SHP77 (cell line): ENCODE data around the gene C1orf146.
A peak's percentile ranks its signal among the peaks of the same experiment; 100 is the strongest.
"Not testable (repeated sequence)": the region's sequence is repeated elsewhere in the genome, so short reads cannot be mapped to it uniquely, and the experiment has no call there.

Experiments used
- DNase-seq, 2 experiments: peaks; one replicate each; lab custom pipeline; 2025; lab: John Stamatoyannopoulos, UW

The C1orf146 gene, protein sequence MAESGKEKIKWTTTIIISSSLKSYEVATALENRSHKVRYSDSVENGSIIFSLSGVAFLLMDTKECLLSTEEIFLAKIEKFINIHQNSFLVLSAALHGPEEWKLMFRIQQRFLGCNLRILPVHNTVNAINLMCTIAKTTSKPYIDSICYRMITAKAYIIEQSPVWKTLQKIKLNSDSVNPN

DNA sequence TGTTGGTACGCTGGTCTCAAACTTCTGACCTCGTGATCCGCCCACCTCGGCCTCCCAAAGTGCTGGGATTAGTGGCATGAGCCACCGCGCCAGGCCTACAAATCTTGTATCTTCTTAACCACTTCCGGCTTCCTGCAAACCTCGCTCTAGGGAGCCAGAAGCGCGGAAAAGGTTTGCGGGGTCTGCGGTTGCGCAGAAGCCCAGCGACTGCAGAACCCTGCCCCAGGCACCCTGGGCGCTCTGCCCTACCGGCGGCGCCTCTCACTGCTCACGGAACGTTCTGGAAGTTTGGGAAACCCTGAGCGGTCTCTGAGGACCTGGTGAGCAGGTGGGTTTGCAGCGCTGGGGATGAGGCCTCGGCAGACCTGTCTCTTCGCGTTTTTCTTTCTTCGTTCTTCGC is at the start of gene C1orf146:
TSS of gene C1orf146 (plus strand) at position 195 of the 400 bp plus-strand sequence. CDS start 13,506 bp downstream, outside the sequence.
- no peak for DNase-seq

DNA sequence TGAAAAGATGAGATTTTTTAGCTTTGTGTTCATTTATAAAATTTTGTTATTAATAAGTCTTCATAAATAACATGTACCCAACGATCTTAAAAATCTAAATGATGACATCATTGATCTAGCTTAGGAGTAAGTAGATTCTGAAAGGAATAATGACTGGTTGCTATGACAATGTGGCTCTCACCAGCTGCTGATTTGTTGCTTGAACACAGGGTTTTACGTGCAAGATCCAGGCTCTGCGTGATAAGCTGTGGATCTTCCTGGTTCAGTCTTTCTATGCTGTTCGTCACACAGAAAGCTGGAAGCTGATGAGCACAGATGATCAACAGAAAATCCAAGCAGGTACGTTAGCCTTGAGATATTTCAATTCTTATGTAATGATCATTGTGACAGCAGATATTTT is 49.1 kb upstream of the C1orf146 start:
- DNase-seq = peak; percentile 62 to 77

DNA sequence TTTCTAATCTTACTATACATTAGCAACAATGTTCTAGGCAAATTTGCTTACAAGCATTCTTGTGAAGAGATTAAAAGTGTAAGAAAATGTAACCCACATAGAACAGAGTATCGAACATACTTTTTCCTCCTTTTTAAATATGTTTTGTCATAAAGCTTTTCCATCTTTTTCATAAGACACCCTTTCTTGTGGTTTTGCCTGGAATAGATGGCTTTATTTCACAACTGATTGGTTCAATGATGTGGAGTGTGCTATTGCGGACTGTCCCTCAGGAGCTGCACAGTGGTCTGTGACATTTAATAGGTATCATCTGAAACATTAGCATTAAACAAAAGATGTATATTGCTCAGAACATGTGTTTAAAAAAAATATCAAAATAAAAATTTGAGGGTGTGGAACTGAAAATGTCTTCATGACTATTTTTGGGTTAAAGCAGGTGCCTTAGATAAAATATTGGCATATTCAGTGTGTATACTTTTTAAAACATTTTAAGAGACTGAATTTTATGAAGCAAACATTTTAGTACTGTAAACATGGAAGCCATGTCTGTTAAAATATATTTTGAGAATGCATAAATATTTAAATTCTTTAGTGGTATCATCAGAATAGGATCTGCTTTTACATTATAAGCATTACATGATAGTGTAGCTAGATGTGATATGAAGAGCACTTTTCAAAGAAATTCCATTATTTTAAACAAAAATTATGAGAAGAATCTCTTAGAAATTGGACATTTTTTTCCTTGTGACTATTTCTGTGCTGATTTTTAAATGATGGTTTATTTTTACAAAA is 48.3 kb upstream of the C1orf146 start:
- DNase-seq = peak in 1 of 2 experiments; percentile 4

DNA sequence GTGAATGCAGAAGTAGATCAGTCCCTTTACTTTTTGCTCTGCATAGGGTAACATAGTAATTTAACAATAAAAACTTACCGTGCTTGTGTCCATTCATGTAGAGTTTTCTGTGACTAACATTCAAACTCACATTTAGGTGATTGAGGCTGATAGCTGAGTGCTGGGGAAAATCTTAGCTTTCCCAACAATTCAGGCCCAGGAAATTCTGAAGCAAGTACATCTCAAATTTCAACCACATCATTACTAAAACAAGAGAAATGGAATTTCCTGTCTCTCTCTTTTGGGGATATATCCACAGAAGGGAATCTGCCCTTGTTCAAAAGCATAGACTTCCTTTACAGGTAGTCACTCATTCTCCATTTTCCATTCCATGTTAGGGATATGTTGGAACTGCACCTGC is 33.1 kb upstream of the C1orf146 start:
- no peak for DNase-seq

DNA sequence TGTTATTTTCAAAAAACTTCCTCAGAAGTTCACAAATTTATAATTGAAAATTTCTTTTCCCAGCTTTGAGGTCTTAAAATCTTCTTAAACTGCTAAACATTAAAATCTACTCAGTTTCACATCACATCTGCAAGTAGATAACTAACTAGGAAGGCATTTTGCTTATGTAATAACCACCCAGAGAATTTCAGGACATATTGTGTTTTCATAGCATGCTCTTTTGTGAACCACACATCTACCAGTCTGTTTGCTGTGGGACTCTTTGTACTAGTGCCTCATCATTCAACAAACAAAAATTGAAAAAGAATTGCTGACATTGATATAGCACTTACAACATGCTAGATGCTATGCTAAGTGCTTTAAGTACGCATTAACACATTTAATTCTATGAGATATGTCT is 31.6 kb upstream of the C1orf146 start:
- no peak for DNase-seq

DNA sequence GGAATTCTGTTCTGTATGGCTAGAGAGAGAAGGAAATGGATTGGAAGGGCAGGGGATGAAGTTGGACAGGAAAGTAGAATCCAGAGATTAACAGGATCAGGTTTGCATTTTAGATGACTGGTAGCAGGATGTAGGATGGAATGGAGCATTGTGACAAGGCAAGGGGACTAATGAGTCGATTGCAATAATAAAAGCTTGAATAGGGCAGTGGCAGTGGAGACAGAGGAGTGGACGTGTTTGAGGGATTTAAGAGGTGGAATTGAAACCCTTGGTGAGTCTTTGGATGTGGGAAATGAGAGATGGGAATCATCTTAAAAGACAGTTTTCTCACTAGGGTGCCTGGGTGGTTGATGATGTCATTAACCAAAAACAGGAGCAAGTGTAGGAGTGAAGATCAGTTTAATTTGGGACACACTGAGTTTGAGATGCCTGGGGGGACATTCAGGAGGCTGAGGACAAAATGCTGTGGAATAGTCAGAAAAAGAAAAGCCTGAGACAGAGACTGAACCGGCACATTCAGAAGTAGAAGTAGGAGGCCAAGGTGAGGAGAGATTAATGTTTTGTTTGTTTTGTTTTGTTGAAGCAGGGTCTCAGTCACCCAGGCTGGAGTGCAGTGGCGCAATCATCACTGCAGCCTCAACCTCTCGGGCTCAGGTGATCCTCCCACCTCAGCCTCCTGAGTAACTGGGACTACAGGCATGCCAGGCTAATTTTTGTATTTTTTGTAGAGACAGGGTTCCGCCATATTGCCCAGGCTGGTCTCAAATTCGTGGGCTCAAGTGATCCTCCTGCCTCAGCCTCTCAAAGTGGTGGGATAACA is 29.1 kb upstream of the C1orf146 start:
- DNase-seq = no peak

DNA sequence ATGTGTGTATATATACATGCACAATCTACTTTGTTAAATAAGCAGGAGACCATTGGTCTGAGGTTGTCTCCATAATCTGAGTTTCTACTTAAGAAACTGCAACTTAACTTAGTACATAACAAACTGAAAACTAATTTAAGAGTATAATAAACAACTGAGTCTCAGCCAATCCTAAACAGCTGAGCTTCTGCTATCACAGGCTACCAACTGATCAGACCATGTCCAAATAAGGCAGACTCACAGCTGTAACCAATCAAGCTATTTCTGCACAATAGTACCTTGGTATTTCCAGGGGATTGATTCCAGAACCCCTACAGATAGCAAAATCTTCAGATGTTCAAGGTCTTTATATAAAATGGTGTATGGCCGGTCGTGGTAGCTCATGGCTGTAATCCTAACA is 26.0 kb upstream of the C1orf146 start:
- no peak for DNase-seq

DNA sequence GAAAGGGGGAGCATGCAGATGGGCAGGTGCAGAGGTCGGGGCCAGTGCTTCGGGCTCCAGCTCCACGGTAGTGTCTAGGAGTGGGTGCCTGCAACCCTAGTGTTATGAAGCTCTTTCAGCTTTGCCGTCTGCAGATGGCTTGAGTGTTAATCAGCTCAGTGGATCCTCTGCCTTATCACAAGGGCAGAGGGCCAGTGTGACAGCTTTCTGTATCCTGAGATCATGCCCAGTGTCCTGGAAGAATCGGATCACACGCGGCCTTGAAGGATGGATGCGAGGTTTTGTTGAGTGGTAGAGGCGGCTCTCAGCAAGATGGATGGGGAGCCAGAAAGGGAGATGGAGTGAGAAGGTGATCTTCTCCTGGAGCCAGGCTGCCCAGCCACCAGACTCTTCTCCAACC is 25.5 kb upstream of the C1orf146 start:
- DNase-seq = no peak

DNA sequence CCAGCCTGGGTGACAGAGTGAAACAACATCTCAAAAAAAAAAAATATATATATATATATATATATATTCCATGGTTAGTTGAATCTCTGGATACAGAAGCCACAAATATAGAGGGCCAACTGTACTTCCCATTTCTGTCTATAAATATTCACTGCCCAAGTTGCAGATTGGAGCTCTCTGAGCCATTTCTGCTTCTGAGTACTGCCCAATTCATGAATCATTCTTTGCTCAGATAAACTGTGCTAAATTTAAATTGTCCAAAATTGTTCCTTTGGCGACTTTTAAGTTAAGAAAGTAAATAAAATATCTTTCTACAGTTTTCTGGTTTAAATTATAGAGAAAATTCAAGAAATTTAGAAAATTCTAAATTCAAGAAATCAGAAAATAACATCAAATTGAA is 23.2 kb upstream of the C1orf146 start:
- DNase-seq = no peak

DNA sequence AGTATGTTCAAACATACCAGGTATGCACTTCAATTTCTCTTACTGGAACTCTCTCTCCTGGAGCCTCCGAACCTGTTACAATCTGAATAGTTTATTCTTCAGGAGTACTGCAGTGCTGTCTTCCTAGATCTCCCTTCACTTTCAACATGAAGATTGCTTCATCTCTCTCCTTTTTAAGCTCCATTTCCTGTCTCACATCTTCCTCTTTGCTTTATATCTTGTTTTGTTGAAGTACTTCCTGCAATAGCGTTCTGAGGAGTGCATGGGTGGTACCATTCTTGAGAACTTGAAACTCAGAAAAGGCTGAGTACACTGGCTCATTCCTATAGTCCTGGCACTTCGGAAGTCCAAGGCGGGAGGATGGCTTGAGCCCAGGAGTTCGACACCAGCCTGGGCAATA is 15.7 kb upstream of the C1orf146 start:
- DNase-seq = no peak

DNA sequence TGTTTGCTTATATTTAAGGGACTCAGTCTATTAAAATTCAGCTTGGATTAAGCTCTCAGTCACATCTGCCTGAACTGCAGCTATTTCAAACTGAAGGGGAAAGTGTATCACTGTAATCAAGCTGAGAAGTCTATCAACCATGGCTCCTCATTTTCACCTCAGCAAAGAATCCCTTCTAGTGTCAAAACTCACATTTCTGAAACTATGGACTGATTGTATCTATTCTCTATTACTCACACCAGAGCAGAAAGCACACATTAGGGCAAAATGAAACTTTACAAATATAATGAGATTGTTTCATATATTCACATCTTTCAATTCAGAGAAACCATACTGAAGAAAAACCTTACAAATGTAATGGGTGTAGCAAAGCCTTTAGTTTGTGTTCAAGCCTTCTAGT is 14.6 kb upstream of the C1orf146 start:
- no peak for DNase-seq

DNA sequence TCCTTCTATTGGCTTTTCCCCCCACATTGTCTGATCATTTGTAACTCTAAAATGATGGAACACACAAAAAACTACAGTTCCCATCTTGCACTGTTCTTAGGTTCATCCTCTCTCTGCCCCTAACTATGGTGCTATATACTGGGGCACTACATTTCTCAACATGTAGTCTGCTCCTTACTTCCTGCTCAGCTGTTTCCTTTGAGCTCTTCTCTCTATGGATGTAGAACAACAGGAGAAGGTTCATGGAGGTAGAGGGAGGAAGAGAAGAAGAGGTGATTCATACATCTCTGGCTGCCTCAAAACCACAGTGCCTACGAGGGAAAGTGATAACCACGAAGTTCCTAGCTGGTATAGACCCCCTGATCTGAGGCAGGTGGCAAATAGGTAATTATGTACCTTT is 7.0 kb upstream of the C1orf146 start:
- no peak for DNase-seq

DNA sequence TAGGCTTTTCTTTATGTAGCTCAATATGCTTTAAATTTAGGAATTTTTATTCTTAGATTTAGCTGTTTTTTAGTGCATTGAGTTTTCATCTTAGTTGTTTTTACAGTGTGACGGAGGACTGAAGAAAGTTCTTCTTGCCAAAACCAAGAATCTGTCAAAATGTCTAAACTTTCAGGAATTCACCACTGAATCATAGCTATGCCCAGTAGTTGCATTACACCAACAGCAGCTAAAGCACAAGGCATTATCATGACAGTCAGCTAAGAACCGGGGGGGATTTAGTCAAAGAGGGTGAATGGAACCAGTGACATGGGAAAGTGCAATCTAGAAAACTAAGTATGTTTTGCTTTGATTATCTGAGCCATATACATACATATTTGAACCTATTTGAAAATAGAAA is 6.5 kb upstream of the C1orf146 start:
- no peak for DNase-seq

DNA sequence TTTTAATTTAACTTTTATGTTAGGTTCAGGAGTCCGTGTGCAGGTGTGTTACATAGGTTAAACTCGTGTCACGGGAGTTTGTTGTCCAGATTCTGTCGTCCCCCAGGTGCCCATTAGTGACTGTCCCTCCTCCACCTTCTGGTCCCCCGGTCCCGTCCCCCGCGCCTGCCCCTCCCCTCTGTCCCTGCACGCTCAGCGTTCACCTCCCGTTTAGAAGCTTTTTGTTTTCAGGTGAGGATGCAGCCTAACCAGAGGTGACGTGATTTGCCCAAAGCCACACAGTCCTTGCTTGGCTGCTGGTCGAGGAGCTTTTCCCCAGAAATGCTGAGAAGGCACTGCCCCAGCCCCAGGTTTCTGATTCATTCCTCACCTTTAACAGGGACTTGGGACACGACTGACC is 844 bp downstream of the C1orf146 start:
- DNase-seq = no peak

DNA sequence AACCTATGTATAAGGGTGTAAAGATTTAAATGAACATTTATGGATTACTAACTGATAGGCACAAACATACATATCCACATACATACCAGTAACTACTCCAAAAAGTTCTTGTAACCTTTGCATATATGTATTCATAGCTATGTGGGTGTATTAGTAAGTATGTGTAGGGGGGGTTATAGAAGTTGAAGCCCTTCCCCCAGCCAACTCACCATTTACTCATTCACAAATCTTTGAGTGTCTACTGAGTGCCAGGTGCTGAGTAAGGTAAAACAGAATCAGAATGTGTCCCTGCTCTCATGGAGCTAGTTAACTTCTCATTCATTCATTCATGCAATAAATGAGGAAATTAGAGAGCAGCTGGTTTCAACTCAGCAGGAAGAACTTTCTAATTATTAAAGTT is 1.3 kb downstream of the C1orf146 start:
- DNase-seq = no peak

DNA sequence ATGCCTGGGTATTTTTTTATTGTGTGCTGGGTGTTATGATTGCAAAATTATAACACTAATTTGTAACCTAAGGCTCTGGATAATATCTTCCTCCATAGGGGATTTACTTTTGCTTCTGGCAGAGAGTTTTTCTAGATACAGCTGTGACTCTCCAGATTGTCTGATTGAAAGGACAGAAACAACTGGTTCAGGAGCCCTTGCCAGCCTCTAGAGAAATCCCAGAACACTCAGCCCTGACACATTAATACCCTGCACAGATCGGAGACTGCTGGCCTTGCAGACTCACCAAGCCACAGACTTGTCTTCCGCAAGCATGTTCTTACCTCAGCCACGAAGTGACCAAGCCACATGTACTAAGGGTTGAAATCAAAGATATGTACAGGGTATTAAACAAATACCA is 10.7 kb downstream of the C1orf146 start:
- DNase-seq = no peak

DNA sequence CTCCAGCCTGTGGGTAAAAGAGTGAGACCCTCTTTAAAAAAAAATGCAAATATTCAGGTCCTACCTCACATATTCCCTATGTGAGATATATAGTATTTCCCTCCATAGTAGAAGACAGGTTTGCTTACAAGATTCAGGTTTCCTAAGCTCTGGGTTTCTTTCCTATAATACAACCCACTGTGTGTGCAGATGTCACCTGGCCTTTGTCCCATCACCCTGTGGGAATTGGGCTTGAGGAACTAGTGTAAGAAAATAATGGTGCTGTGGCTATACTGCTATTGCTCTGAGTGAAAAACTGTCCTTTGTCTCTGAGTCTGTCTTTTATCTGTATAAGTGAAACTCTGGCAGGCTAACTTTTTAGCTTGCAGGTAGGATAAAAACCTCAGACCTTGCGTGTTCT is 13.0 kb downstream of the C1orf146 start:
- no peak for DNase-seq

DNA sequence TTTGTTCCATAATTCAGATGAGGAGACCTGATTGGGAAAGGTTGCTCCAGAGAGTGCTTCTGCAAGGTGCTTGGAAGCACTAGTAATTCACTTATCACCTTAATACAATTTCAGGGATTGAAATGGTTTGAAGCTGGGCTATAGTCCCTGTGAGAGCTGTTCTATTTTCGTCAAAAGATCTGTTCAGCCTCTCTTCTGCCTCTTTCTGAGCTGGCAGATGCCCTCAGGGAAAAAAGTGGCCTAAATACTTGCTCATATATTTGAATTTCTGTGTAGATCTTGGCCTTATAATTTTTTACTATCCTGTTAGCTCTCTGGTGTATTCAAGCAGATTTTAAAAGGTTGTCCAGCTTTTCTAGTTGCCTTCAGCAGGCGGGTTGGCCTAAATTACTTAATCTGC is 22.3 kb downstream of the C1orf146 start:
- no peak for DNase-seq

DNA sequence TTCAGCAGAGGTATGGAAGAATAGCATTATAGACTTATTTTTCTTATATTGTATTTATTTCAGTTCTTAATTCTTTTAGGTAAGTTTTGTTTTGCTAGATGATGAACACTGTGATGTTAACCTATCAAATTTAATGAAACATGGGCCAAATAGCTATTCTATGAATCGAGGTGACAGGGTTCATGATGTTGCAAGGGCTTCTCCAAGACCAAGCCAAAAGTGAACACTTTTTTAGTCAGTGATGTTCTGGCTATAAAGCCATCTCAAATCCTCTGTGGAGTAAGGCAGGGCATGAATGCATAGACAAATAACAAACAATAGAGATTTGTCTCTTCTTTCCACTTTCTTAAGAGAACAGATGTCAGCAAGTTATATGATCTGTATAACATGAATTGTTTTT is 26.7 kb downstream of the C1orf146 start:
- DNase-seq = no peak

DNA sequence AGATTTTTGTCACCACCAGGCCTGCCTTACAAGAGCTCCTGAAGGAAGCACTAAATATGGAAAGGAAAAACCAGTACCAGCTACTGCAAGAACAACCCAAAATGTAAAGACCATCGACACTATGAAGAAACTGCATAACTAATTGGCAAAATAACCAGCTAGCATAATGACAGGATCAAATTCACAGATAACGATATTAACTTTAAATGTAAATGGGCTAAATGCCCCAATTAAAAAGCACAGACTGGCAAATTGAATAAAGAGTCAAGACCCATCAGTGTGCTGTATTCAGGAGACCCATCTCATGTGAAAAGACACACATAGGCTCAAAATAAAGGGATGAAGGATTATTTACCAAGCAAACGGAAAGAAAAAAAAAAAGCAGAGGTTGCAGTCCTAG is 37.0 kb downstream of the C1orf146 start:
- not testable (repeated sequence) for DNase-seq

DNA sequence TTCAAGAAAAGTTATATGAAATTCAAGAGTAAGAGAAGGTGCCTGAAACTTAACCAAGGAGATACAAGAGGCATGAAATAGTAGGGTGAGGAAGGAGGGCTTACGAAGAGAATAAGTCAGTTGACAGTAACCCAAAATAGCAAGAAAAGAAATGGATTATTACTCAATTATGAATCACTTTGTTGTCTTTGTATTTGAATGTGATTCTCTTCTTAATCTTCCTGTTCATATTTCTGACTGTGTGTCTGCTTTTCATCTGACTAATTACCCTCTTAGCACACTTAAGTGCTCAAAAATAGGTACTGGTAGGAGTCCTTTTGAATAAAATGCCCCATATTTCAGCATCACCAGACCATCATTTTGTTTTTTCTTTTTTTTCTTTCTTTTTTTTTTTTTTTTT is 41.6 kb downstream of the C1orf146 start:
- DNase-seq = no peak

DNA sequence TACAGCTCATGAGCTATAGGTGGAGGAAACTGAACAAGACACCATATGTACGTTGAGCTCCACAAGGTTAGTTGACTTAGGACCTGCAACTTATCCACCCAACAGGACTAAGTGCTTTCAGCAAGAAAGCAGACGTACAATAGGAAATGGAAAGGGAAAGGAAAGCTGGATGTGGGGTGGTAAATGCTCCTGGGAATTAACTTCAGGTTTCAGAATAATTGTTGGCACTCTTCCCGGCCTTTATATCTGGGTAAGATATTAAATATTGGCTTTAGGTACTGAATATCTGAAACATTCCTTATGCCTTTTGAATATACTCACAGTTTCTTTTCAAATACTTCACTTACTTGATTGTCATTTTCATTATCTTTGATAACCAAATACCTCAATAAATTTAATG is 44.8 kb downstream of the C1orf146 start:
- DNase-seq = no peak

DNA sequence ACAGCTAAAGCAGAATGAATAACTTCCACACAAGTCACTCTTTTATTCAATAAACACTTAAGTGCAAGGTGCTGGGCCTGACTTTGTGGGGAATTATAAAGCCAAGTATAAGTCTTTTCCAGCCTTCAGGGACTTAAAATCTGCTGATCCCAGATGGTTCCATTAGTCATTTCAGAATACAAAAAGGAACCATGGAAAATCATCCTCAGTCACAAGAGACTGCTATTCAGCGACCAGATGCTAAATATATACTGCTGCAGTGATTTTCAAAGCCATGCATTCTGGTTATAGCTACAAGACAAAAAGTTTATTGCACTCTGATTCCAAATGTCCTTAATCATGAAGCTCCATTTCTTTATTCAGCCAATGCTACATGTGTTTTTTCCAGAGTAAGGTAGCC is 55.3 kb downstream of the C1orf146 start:
- no peak for DNase-seq
